ENCODE data around the gene ACAP2. TPM values are rescaled to one million over a fixed set of nuclear protein-coding genes. Genes with fewer than 3 reads are reported as not detected.
"Not testable (repeated sequence)": the region's sequence is repeated elsewhere in the genome, so short reads cannot be mapped to it uniquely, and the experiment has no call there.

Gene ACAP2
- total RNA-seq, 1 donor from 2014 or later, result 46.0 TPM

- H3K27me3 Mint-ChIP-seq (ENCODE audit: low read depth, unreplicated experiment), result no peaks in the 10 kb centered on the region
- Histone ChIP-seq H3K9ac (ENCODE audit: low read length) (no peak overlapping the region), H3K9me3 (ENCODE audit: insufficient read depth, low read depth, low read length) (peaks cover 4% of the 10 kb centered on the region), H3K36me3 (ENCODE audit: insufficient read depth, low read length) (no peaks in the 10 kb centered on the region), H3K27ac (ENCODE audit: low read depth, low read length) (no peak overlapping the region), H3K4me2 (ENCODE audit: low read length) (no peak overlapping the region), H4K20me1 (ENCODE audit: insufficient read depth, low read length) (no peaks in the 10 kb centered on the region), H3K4me3 (ENCODE audit: insufficient read depth, low read depth, low read length) (no peak overlapping the region), H2AFZ (ENCODE audit: low read depth, low read length) (no peak overlapping the region), H3K4me1 (ENCODE audit: insufficient read depth, low read length) (peaks cover 11% of the 10 kb centered on the region), H3K27me3 (ENCODE audit: insufficient read depth, low read length) (no peaks in the 10 kb centered on the region), H3K79me2 (ENCODE audit: insufficient read depth, low read length) (no peaks in the 10 kb centered on the region)
- DNase-seq (ENCODE audit: low read depth) (peak; percentile 62), FAIRE-seq (no peak)
- TF ChIP-seq, protein P1, sequence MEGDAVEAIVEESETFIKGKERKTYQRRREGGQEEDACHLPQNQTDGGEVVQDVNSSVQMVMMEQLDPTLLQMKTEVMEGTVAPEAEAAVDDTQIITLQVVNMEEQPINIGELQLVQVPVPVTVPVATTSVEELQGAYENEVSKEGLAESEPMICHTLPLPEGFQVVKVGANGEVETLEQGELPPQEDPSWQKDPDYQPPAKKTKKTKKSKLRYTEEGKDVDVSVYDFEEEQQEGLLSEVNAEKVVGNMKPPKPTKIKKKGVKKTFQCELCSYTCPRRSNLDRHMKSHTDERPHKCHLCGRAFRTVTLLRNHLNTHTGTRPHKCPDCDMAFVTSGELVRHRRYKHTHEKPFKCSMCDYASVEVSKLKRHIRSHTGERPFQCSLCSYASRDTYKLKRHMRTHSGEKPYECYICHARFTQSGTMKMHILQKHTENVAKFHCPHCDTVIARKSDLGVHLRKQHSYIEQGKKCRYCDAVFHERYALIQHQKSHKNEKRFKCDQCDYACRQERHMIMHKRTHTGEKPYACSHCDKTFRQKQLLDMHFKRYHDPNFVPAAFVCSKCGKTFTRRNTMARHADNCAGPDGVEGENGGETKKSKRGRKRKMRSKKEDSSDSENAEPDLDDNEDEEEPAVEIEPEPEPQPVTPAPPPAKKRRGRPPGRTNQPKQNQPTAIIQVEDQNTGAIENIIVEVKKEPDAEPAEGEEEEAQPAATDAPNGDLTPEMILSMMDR (IDR thresholded peaks at IDR 0.05; ENCODE audit: insufficient read depth, low read depth, low read length), result no peak
- TF ChIP-seq EZH2 (IDR thresholded peaks at IDR 0.05; ENCODE audit: insufficient read depth, low read length), result no peak
- peaks cover 2% of the 10 kb centered on the region for H3K9me3 Mint-ChIP-seq (ENCODE audit: unreplicated experiment)
- no peak overlapping the region for H3K27ac Mint-ChIP-seq (ENCODE audit: unreplicated experiment)
- no peaks in the 10 kb centered on the region for H3K36me3 Mint-ChIP-seq (ENCODE audit: low read depth, unreplicated experiment)
- H3K4me1 Mint-ChIP-seq (ENCODE audit: low read depth, unreplicated experiment), result peaks cover 19% of the 10 kb centered on the region
- no peak overlapping the region for H3K4me3 Mint-ChIP-seq (ENCODE audit: unreplicated experiment)
Measured at GRCh38 chr3:195466251-195466650, 23.4 kb upstream of the ACAP2 start.

DNA sequence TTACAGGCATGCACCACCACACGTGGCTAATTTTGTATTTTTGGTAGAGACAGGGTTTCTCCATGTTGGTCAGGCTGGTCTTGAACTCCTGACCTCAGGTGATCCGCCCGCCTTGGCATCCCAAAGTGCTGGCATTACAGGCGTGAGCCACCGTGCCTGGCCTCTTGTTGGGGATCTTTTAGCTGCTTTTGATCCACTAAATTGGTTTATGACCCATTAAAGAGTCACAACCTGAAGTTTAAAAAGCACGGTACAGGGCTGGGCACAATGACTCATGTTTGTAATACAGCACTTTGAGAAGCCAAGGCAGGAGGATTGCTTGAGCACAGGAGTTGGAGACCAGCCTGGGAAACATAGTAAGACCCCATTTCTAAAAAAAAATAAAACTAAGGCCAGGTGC is 20.1 kb upstream of the ACAP2 start:
- H3K4me1 Mint-ChIP-seq (ENCODE audit: low read depth, unreplicated experiment), result peaks cover 14% of the 10 kb centered on the region
- not testable (repeated sequence) for H3K27ac Mint-ChIP-seq (ENCODE audit: unreplicated experiment); H3K4me3 ChIP-seq (ENCODE audit: insufficient read depth, low read depth, low read length); H3K9me3 Mint-ChIP-seq (ENCODE audit: unreplicated experiment); H2AFZ ChIP-seq (ENCODE audit: low read depth, low read length); FAIRE-seq; H3K36me3 ChIP-seq (ENCODE audit: insufficient read depth, low read length); H3K27ac ChIP-seq (ENCODE audit: low read depth, low read length); H3K9me3 ChIP-seq (ENCODE audit: insufficient read depth, low read depth, low read length); H4K20me1 ChIP-seq (ENCODE audit: insufficient read depth, low read length); H3K4me1 ChIP-seq (ENCODE audit: insufficient read depth, low read length); H3K27me3 Mint-ChIP-seq (ENCODE audit: low read depth, unreplicated experiment); H3K36me3 Mint-ChIP-seq (ENCODE audit: low read depth, unreplicated experiment); H3K4me3 Mint-ChIP-seq (ENCODE audit: unreplicated experiment); H3K27me3 ChIP-seq (ENCODE audit: insufficient read depth, low read length); DNase-seq (ENCODE audit: low read depth); H3K4me2 ChIP-seq (ENCODE audit: low read length); H3K79me2 ChIP-seq (ENCODE audit: insufficient read depth, low read length); H3K9ac ChIP-seq (ENCODE audit: low read length)

- TF ChIP-seq EZH2 (IDR thresholded peaks at IDR 0.05; ENCODE audit: insufficient read depth, low read length), result no peak
- TF ChIP-seq, protein P1 (IDR thresholded peaks at IDR 0.05; ENCODE audit: insufficient read depth, low read depth, low read length), result no peak
- H3K4me1 ChIP-seq (ENCODE audit: insufficient read depth, low read length), result peaks cover 4% of the 10 kb centered on the region
Measured at GRCh38 chr3:195462308-195462610, 19.4 kb upstream of the ACAP2 start.

More at GRCh38 chr3:195462308-195462610, 19.4 kb upstream of the ACAP2 start:
- no peaks in the 10 kb centered on the region for H3K27me3 Mint-ChIP-seq (ENCODE audit: low read depth, unreplicated experiment)
- Histone ChIP-seq H2AFZ (ENCODE audit: low read depth, low read length) (peak overlapping the region; percentile 46), H3K36me3 (ENCODE audit: insufficient read depth, low read length) (no peaks in the 10 kb centered on the region), H3K4me2 (ENCODE audit: low read length) (no peak overlapping the region), H3K4me3 (ENCODE audit: insufficient read depth, low read depth, low read length) (no peak overlapping the region), H3K9ac (ENCODE audit: low read length) (no peak overlapping the region), H4K20me1 (ENCODE audit: insufficient read depth, low read length) (no peaks in the 10 kb centered on the region), H3K9me3 (ENCODE audit: insufficient read depth, low read depth, low read length) (no peaks in the 10 kb centered on the region), H3K27ac (ENCODE audit: low read depth, low read length) (no peak overlapping the region), H3K79me2 (ENCODE audit: insufficient read depth, low read length) (no peaks in the 10 kb centered on the region), H3K27me3 (ENCODE audit: insufficient read depth, low read length) (no peaks in the 10 kb centered on the region)
- H3K36me3 Mint-ChIP-seq (ENCODE audit: low read depth, unreplicated experiment), result no peaks in the 10 kb centered on the region
- H3K27ac Mint-ChIP-seq (ENCODE audit: unreplicated experiment), result no peak overlapping the region
- FAIRE-seq (no peak), DNase-seq (ENCODE audit: low read depth) (no peak)
- no peak overlapping the region for H3K4me3 Mint-ChIP-seq (ENCODE audit: unreplicated experiment)
- H3K4me1 Mint-ChIP-seq (ENCODE audit: low read depth, unreplicated experiment), result peaks cover 10% of the 10 kb centered on the region
- no peaks in the 10 kb centered on the region for H3K9me3 Mint-ChIP-seq (ENCODE audit: unreplicated experiment)
